DOHH2 (cell line): Measurements from ENCODE around the gene COL20A1.

Experiments used
- CTCF ChIP-seq: fragments of 200-600 bp; sonication (generic); IDR thresholded peaks from one replicate; pipeline ENCODE4 v1.5.1; 2014; ENCODE audit warnings: antibody characterized with exemption, mild to moderate bottlenecking, low read depth, low read length; ENCODE audit not compliant: poor library complexity, severe bottlenecking
- EZH2phosphoT487 ChIP-seq: fragments of 200-600 bp; sonication (generic); IDR thresholded peaks from 2 replicates; pipeline ENCODE4 v1.6.1; 2017; ENCODE audit warnings: borderline replicate concordance, mild to moderate bottlenecking, antibody characterized with exemption, low read length, moderate library complexity, mixed read lengths

DNA sequence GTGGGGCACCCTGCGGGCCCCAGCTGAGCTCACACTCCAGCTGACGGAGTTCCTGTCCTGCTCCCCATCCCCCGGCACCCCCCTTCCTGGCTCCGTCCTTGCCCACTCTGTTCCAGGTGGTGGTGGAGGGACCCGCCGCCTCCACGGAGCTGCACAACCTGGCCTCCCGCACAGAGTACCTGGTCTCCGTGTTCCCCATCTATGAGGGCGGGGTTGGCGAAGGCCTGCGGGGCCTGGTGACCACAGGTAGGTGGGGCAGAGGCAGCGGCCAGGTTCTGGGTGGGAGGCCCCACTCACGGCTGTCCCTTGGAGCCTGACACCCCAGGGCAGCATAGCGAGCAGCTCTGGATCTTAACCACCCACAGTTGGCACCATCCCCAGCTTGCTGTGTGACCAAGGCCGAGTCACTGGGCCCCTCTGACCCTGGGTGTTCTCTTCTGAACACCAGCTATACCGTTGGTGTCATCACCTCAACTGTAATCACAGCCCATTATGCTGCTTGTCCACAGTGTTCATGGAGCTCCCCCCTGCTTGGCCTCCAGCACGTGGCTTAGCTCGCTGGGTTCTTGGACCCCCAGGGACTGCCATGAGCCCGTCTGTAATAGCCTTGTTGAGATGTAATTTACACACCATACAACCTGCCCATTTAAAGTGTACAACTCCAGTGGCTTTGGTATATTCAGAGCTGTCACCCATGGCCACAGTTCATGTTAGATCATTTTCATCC, 17.4 kb downstream of the COL20A1 start:
- TF ChIP-seq CTCF: no peak
- no peak for TF ChIP-seq EZH2phosphoT487
